ENCODE results near the gene ZNF136. TPM values are rescaled to one million over a fixed set of nuclear protein-coding genes. Genes with fewer than 3 reads are reported as not detected.
A peak's percentile ranks its signal among the peaks of the same experiment; 100 is the strongest.

The ZNF136 gene
- total and polyA plus RNA-seq, 2 of the 13 experiments (the other 11 are each of a cell fraction or from before 2014, with no cell fraction given), result 2.5 to 10.2 TPM

- TF ChIP-seq PITX1 (CRISPR knock-in tag; IDR thresholded peaks at IDR 0.05) (peak; percentile 67), HIVEP1 (CRISPR knock-in tag; IDR thresholded peaks at IDR 0.05) (0 out of 2 replicates have a peak, but pooled peaks have one; percentile 41), ZNF232 (CRISPR knock-in tag; IDR thresholded peaks at IDR 0.05; ENCODE audit: borderline replicate concordance) (0 out of 2 replicates have a peak, but pooled peaks have one; percentile 10), MIXL1 (CRISPR knock-in tag; IDR thresholded peaks at IDR 0.05) (no peak), SALL1 (CRISPR knock-in tag; IDR thresholded peaks at IDR 0.05) (peak; percentile 63), CCDC6 (CRISPR knock-in tag; IDR thresholded peaks at IDR 0.05) (peak; percentile 56; the same call in 1 of the 2 replicates), ZNF790 (CRISPR knock-in tag; IDR thresholded peaks at IDR 0.05; ENCODE audit: borderline replicate concordance) (peak; percentile 64; the same call in 1 of the 2 replicates), BRCA1 (CRISPR knock-in tag; IDR thresholded peaks at IDR 0.05) (0 out of 2 replicates have a peak, but pooled peaks have one; percentile 26), ZBED4 (CRISPR knock-in tag; IDR thresholded peaks at IDR 0.05; ENCODE audit: borderline replicate concordance) (no peak), ZBTB25 (CRISPR knock-in tag; IDR thresholded peaks at IDR 0.05) (peak; percentile 50; the same call in 1 of the 2 replicates), MED13 (CRISPR knock-in tag; IDR thresholded peaks at IDR 0.05) (0 out of 2 replicates have a peak, but pooled peaks have one; percentile 59), SNAPC2 (CRISPR knock-in tag; IDR thresholded peaks at IDR 0.05) (no peak), ZNF512 (CRISPR knock-in tag; IDR thresholded peaks at IDR 0.05) (0 out of 2 replicates have a peak, but pooled peaks have one; percentile 34), TAF1 (CRISPR knock-in tag; IDR thresholded peaks at IDR 0.05) (peak; percentile 87), MEIS2 (CRISPR knock-in tag; IDR thresholded peaks at IDR 0.05) (0 out of 2 replicates have a peak, but pooled peaks have one; percentile 44), CBX1 (IDR thresholded peaks at IDR 0.05; ENCODE audit: low read depth) (no peak), HNF4A (CRISPR knock-in tag; IDR thresholded peaks at IDR 0.05) (peak; percentile 5; the same call in 1 of the 2 replicates), BATF2 (CRISPR knock-in tag; IDR thresholded peaks at IDR 0.05) (no peak), ZFP82 (CRISPR knock-in tag; IDR thresholded peaks at IDR 0.05; ENCODE audit: borderline replicate concordance) (no peak), ZNF335 (CRISPR knock-in tag; IDR thresholded peaks at IDR 0.05) (peak; percentile 47; the same call in 1 of the 2 replicates), DDIT3 (CRISPR knock-in tag; IDR thresholded peaks at IDR 0.05) (no peak)
These were observed 6.5 kb upstream of the ZNF136 start, which contains the start of gene ZNF625 (continued) for GRCh38 chr19:12156223-12157058.

All from HepG2 (cell line).